COLO829 (cell line): Measurements from ENCODE around the gene CYP19A1.

Experiments used
- DNase-seq: peaks from one replicate; pipeline ENCODE4 v3.0.0; 2012; ENCODE audit warnings: low spot score

Gene CYP19A1

GRCh38 chr15:51359981-51360380 lies 21.6 kb upstream of the CYP19A1 start:
- no peak for DNase-seq

DNA sequence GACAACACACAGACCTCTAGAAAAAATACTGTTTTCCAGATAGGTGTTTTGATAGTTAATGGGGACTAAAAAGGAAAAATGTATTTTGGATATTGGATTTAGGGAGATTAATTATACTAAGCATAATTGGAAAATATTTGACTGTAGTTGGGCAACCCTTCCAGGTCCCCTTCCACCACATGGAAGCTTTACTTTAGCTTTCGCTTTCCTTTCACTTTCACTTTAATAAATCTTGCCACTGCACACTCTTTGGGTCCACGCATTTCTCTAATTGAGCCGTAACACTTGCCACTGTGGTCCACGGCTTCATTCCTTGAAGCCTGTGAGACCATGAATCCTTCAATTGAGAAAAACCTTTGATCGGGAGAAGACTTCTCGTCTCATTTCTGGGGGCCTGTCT lies 18.6 kb upstream of the CYP19A1 start:
- DNase-seq, result no peak

- DNase-seq, result no peak
Observed at GRCh38 chr15:51356147-51356546, 17.8 kb upstream of the CYP19A1 start.

GRCh38 chr15:51355096-51355495 lies 16.7 kb upstream of the CYP19A1 start:
- DNase-seq, result no peak

DNA sequence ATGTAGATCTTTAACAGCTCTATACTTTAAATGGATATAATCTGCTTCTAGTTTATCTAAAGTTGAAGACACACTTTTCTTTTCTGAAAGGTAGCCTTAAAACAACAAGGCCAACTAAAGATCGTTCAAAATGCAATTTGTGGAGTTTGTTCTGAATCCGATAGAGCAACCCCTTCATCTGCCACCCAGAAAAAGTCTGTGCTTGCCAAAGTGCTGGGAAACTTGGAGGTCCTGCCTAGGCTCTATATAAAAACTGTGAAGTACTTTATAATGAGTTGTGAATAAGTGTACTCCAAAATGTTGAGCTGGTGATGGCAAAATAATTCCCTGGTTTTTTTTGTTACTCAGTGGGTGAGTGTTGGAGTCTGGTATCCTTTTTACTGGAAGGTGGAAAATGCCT lies 15.6 kb upstream of the CYP19A1 start:
- DNase-seq, result no peak

GRCh38 chr15:51350723-51351122 lies 12.3 kb upstream of the CYP19A1 start:
- DNase-seq, result no peak

GRCh38 chr15:51349156-51349844 lies 10.9 kb upstream of the CYP19A1 start:
- no peak for DNase-seq

GRCh38 chr15:51348688-51349087 lies 10.3 kb upstream of the CYP19A1 start:
- peak; percentile 40 for DNase-seq

DNA sequence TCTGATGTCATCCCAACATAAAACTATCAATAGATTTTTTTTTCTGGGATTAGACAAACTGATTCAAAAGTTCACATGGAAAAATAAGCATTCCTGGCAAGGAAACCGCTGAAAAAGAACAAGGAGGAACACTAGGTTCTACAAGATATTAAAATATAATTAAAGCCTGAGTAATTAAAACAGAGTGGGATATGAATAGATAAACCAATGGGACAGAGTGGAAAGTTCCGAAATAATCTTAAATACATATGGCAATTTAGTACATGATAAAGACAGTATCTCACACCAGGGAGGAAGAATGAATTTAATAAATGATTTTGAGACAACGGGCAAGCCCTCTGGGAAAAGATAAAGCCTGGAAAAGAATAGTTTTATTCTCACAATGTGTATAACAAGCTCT lies 7.7 kb upstream of the CYP19A1 start:
- DNase-seq, result no peak

DNA sequence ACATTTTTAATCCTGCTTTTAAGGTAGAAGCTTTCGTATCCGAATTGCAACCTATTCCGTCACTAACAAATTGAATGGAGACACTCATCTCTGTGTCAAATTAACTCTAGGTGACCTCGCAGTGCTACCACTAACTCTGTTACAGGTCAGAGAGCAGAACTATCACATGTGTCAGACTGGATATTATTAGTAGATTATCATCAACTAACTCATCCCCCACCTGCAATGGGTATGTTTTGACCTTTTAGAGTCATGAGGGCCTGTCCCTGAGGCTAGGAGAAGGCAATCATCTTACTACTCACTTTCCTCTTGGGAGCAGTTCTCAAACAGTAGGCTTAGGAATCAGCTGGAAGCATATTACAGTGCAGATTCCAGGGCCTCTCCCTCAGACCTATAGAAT lies 5.1 kb upstream of the CYP19A1 start:
- no peak for DNase-seq

DNA sequence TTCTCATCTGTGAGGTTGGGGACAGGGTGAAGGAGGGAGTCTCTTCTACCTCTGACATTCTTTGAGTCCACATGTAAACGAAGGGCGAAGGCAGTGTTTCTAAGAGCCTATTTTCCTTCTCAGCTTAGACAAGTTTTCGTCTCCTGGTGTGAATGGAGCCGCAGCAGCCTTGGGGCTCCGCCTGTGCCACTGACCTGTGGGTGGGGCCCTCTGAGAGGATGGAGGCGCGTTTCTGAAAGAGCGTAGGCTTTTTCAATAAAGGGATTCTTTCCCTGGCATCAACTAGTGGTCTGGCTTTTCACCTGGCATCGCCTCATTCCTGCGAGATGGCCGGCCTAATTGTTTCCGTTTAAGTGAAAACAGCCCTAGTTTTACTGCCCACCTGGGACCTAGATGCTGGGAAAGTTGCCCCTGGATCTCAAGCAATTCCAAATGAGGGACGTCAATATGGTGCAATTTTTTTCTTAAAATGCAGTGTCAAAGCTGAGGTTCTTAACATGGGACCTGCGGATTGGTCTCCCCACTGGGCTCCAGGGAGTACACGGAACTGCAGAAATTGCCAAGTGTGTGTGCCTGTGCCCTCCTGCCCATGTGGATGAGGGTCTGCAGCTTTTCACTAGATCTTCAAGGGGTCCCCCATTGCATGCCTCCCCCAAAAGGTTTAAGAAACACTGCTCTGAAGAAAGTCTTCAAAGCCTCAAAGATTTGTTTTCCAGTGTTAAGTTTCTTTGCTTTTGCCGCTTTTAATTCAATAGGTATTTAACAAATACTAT lies 4.0 kb upstream of the CYP19A1 start:
- DNase-seq, result no peak

DNA sequence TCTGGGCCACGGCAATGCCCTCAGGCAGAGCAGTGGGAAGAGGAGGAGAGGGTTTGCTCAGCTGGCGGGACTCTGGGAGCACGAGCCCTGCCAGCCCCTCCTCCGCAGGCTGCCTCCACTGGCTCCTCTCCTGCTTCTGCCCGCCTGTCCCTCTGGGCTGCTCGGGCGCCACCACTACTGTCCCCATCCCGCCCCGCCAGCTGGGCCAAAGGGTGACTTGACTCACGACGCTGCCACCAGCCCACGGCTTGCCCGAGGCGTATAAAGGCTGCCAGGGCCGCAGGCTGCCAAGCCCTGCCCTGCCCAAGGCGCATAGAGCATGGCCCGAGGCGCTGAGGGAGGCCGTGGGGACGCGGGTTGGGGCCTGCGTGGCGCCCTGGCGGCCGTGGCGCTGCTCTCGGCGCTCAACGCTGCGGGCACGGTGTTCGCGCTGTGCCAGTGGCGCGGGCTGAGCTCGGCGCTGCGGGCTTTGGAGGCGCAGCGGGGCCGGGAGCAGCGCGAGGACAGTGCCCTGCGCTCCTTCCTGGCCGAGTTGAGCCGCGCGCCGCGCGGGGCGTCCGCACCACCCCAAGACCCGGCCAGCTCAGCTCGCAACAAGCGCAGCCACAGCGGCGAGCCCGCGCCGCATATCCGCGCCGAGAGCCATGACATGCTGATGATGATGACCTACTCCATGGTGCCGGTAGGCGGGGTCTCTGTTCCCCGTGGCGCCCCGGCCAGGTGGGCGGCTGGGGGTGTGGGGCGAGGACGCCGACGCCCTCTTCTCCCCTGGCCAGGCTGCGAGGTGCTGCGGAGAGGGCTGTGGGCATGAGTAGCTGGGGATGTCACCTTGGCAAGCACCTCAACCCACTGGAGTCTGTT lies 3.2 kb upstream of the CYP19A1 start, which contains the start of gene GLDN:
Gene GLDN, plus strand, starts transcription at position 290 of the 861 bp plus-strand sequence. Its CDS starts 30 bp downstream, at position 320.
- DNase-seq, result no peak

DNA sequence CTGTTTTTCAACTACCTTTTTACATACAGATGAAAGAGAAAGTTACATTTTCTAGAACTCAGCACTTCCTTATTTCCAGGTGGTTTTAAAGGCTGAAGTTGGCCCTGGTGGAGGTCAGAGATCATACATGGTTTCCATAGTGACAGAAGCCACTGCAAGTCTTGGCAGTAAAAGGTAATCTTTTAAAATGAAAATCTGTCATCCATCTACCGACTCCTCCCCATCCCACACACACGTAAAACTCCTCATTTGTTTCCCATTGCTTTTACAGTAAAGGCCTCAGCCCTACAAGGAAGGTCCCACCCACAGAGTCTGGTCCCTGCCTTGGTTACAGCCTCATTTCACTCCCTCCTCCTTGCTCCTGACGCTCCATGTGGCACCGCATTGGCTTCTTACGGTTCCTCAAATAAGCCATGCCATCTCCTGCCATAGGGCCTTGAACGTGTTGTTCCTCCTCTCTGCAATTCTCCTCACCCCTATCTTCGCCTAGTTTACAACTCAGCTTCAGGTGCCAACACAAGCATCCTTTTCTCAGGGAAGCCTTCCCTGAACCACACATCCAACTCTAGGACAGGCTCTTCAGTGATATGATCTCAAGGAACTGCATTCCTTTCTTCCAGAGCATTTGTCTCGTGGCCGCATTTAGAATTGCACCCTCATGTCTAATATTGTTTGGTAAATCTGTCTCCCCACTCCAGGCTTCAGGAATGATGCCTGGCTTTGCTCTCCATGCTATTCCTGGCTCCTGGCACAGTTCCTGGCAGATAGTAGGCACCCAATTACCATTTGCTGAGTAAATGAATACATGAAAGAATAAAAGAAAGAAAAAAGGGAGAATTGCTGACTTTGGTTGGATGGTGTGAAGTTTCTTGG lies 2.6 kb downstream of the CYP19A1 start:
- no peak for DNase-seq

- DNase-seq, result no peak
Observed at GRCh38 chr15:51335087-51335486, 3.3 kb downstream of the CYP19A1 start.

- no peak for DNase-seq
Observed at GRCh38 chr15:51334011-51334451, 4.4 kb downstream of the CYP19A1 start.

DNA sequence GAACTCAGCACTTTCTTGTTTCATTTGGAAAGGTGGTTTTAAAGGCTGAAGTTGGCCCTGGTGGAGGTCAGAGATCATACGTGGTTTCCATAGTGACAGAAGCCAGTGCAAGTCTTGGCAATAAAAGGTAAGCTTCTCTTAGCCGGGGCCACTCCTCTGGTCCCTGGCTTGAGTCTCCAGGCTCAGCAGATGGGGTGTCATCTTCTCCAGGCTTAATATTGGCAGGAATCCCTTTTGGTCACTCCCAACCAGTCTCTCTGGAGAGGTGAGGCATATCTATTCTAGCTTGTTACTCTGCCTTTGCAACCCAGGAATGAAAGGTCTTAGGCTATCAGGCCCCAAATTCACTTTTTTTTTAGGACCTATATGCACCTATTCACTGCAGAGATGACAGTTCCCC lies 4.8 kb downstream of the CYP19A1 start:
- no peak for DNase-seq

DNA sequence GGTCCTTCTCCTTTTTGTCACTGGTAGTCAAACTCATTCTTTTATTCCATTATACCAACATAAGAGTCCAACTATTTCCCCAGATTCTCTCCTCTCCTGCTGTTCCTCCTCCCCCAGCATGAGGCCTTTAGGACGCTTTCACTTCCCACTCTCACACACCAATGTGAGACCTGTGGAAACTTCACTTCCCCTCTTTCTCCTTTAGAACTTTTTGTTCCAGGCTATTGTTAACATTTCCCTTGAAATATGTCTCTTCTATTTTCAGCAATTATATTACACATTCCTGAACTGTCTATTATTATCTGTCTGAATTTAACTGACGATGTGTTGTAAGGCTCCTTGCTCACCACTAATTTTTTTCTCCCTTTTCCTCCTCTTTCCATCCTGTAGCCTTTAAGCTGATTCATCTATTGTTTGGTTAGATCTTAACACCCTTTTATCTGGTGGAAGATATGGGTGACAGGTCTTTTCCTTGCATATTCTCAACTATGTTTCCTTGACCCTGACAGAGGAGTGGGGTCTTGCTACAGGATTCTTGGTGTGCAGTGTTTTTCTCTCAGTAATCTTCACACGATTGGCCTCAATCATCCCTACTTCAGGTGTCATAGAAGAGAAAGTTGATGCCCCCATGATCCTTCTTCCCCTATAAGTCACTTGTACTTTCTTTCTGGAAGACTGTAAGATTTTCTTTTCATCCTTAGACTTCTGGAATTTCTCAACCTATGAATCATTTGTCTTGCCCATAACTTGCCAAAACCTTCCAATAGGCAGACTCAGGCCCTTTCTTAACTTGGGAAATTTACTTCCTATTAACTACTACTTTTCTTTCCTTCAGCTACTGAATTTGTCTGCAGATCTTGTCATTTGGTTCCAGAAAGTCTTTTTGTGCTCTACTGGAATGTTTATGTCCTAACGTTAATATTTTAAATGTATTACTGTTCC lies 5.9 kb downstream of the CYP19A1 start:
- no peak for DNase-seq

DNA sequence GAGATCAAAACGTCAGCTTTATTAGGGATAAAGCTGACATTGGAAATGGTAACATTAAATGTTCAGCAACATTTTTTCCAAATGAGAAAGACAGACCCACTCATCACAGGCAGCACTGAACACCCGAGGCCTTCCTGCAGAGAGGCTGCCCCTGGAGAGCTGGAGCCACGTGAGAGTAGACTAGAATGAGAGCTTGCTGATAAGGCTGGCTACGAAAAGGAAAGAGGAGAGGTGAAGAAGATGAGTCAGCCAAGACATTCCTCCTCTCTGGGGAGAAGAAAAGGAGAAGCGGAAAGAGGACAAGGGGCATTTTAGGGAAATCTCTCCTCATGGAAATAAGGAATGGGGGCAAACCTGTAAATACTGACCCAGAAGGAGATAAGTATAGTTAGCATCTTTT lies 7.3 kb downstream of the CYP19A1 start:
- no peak for DNase-seq

GRCh38 chr15:51328926-51329325 lies 9.5 kb downstream of the CYP19A1 start:
- no peak for DNase-seq

DNA sequence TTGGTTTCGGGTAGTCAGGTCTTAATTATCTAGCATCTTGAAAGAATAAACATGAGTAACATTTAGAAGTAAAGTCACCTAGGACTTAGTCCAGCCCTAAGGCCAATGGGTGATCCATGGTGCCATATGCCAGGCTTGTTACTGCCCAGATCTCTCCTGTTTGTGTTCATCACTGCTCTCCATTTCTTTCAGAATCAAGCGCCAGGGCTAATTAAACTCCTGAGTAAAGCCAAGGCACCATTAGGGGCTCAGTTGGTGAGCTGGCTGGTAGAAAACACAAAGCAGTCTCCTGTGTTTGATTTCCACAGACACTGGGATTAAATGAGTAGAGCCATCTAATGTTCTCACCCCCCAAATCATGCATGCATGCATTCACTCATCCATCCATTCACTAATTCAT lies 11.3 kb downstream of the CYP19A1 start:
- no peak for DNase-seq
